ENCODE results near the gene LPP. TPM values are rescaled to one million over a fixed set of nuclear protein-coding genes. Genes with fewer than 3 reads are reported as not detected.
A peak's percentile ranks its signal among the peaks of the same experiment; 100 is the strongest.
"Not testable (repeated sequence)": the region's sequence is repeated elsewhere in the genome, so short reads cannot be mapped to it uniquely, and the experiment has no call there.

The LPP gene
- 56.6 TPM for polyA plus RNA-seq (2013, experiment 1 of 2; ENCODE audit: insufficient read length)
- polyA plus RNA-seq (2013, experiment 2 of 2; ENCODE audit: insufficient read length) = 50.2 TPM

- peak; percentile 86 for DNase-seq
Observed at GRCh38 chr3:188154014-188154808, at the start of gene LPP. LPP (plus strand) TSS chr3:188154157; CDS start chr3:188406121, 251,964 bp downstream.

GRCh38 chr3:188106006-188106405, 48.0 kb upstream of the LPP start:
- DNase-seq = no peak

- DNase-seq = no peak
Observed at GRCh38 chr3:188106454-188106853, 47.5 kb upstream of the LPP start.

GRCh38 chr3:188106887-188107830, 46.8 kb upstream of the LPP start:
- no peak for DNase-seq

- DNase-seq = no peak
Observed at GRCh38 chr3:188108703-188109412, 45.1 kb upstream of the LPP start.

- no peak for DNase-seq
Observed at GRCh38 chr3:188111002-188111584, 42.9 kb upstream of the LPP start.

- no peak for DNase-seq
Observed at GRCh38 chr3:188113756-188114155, 40.2 kb upstream of the LPP start.

GRCh38 chr3:188119846-188120245, 34.1 kb upstream of the LPP start:
- DNase-seq = no peak

GRCh38 chr3:188122571-188123169, 31.3 kb upstream of the LPP start:
- DNase-seq = no peak

GRCh38 chr3:188123170-188123905, 30.6 kb upstream of the LPP start:
- DNase-seq = peak; percentile 33

GRCh38 chr3:188124184-188124583, 29.8 kb upstream of the LPP start:
- DNase-seq = peak; percentile 80

GRCh38 chr3:188125076-188125475, 28.9 kb upstream of the LPP start:
- no peak for DNase-seq

GRCh38 chr3:188126276-188126675, 27.7 kb upstream of the LPP start:
- DNase-seq = peak; percentile 28

GRCh38 chr3:188126934-188127333, 27.0 kb upstream of the LPP start:
- no peak for DNase-seq

- DNase-seq = no peak
Observed at GRCh38 chr3:188128905-188129304, 25.1 kb upstream of the LPP start.

GRCh38 chr3:188131023-188131422, 22.9 kb upstream of the LPP start:
- DNase-seq = not testable (repeated sequence)

- peak; percentile 54 for DNase-seq
Observed at GRCh38 chr3:188133219-188133618, 20.7 kb upstream of the LPP start.

- no peak for DNase-seq
Observed at GRCh38 chr3:188133646-188134045, 20.3 kb upstream of the LPP start.

- DNase-seq = no peak
Observed at GRCh38 chr3:188134079-188134478, 19.9 kb upstream of the LPP start.

GRCh38 chr3:188134856-188135255, 19.1 kb upstream of the LPP start:
- DNase-seq = no peak

GRCh38 chr3:188135271-188135670, 18.7 kb upstream of the LPP start:
- DNase-seq = no peak
